ENCODE data around the gene EFNA3. TPM values are rescaled to one million over a fixed set of nuclear protein-coding genes. Genes with fewer than 3 reads are reported as not detected.

EFNA3 gene
- total RNA-seq, 1 donor from 2014 or later: 14.6 TPM

- Mint-ChIP-seq H3K27ac (ENCODE audit: unreplicated experiment) (no peak overlapping the region), H3K36me3 (ENCODE audit: unreplicated experiment) (no peaks in the 10 kb centered on the region), H3K4me1 (ENCODE audit: low read depth, unreplicated experiment) (no peaks in the 10 kb centered on the region), H3K27me3 (ENCODE audit: unreplicated experiment) (no peaks in the 10 kb centered on the region), H3K9me3 (ENCODE audit: unreplicated experiment) (no peaks in the 10 kb centered on the region), H3K4me3 (ENCODE audit: unreplicated experiment) (no peak overlapping the region)
- no peak for TF ChIP-seq CTCF (IDR thresholded peaks at IDR 0.05; ENCODE audit: partially characterized antibody, unreplicated experiment)
- DNase-seq: no peak
Measured at GRCh38 chr1:155104605-155105534, 26.2 kb downstream of the EFNA3 start.

- Mint-ChIP-seq H3K36me3 (ENCODE audit: unreplicated experiment) (no peaks in the 10 kb centered on the region), H3K9me3 (ENCODE audit: unreplicated experiment) (no peaks in the 10 kb centered on the region), H3K4me3 (ENCODE audit: unreplicated experiment) (peak overlapping the region; percentile 9), H3K27me3 (ENCODE audit: unreplicated experiment) (peaks cover 2% of the 10 kb centered on the region), H3K4me1 (ENCODE audit: low read depth, unreplicated experiment) (no peaks in the 10 kb centered on the region), H3K27ac (ENCODE audit: unreplicated experiment) (no peak overlapping the region)
- DNase-seq: no peak
- no peak for TF ChIP-seq CTCF (IDR thresholded peaks at IDR 0.05; ENCODE audit: partially characterized antibody, unreplicated experiment)
Measured at GRCh38 chr1:155105604-155106011, 27.0 kb downstream of the EFNA3 start.

GRCh38 chr1:155106862-155107261 is 28.2 kb downstream of the EFNA3 start:
- DNase-seq: no peak
- H3K9me3 Mint-ChIP-seq (ENCODE audit: unreplicated experiment): no peaks in the 10 kb centered on the region
- H3K27me3 Mint-ChIP-seq (ENCODE audit: unreplicated experiment): peaks cover 4% of the 10 kb centered on the region
- H3K4me1 Mint-ChIP-seq (ENCODE audit: low read depth, unreplicated experiment): no peaks in the 10 kb centered on the region
- no peak for TF ChIP-seq CTCF (IDR thresholded peaks at IDR 0.05; ENCODE audit: partially characterized antibody, unreplicated experiment)
- H3K36me3 Mint-ChIP-seq (ENCODE audit: unreplicated experiment): no peaks in the 10 kb centered on the region
- H3K27ac Mint-ChIP-seq (ENCODE audit: unreplicated experiment): no peak overlapping the region
- H3K4me3 Mint-ChIP-seq (ENCODE audit: unreplicated experiment): no peak overlapping the region

- Mint-ChIP-seq H3K4me1 (ENCODE audit: low read depth, unreplicated experiment) (no peaks in the 10 kb centered on the region), H3K36me3 (ENCODE audit: unreplicated experiment) (no peaks in the 10 kb centered on the region), H3K27ac (ENCODE audit: unreplicated experiment) (no peak overlapping the region), H3K27me3 (ENCODE audit: unreplicated experiment) (peaks cover 4% of the 10 kb centered on the region), H3K4me3 (ENCODE audit: unreplicated experiment) (no peak overlapping the region), H3K9me3 (ENCODE audit: unreplicated experiment) (no peaks in the 10 kb centered on the region)
- no peak for DNase-seq
- TF ChIP-seq CTCF (IDR thresholded peaks at IDR 0.05; ENCODE audit: partially characterized antibody, unreplicated experiment): no peak
Measured at GRCh38 chr1:155107309-155108264, 28.9 kb downstream of the EFNA3 start.
